Thyroid gland (tissue), 4 donors: ENCODE measurements around the gene ANO9.

Source experiments
- CTCF ChIP-seq, 6 experiments: fragments of 200-600 bp in 3 of 6; fragments of 450-650 bp in 3 of 6; sonication (generic) in 3 of 6; IDR thresholded peaks; one replicate each; pipeline ENCODE4 v1.5.1; 2016 to 2019; ENCODE audit warnings: antibody characterized with exemption in 6 of 6, mild to moderate bottlenecking in 2 of 6, inconsistent platforms in 1 of 6, moderate library complexity in 1 of 6
- POLR2A ChIP-seq, 2 donors: fragments of 450-650 bp; IDR thresholded peaks; one replicate each; pipeline ENCODE4 v1.6.1; 2017; ENCODE audit warnings: antibody characterized with exemption in 2 of 2, mild to moderate bottlenecking in 2 of 2, moderate library complexity in 1 of 2

GRCh38 chr11:468493-468892 is 26.7 kb upstream of the ANO9 start:
- TF ChIP-seq CTCF (IDR thresholded peaks at IDR 0.05): no peak
- TF ChIP-seq POLR2A (IDR thresholded peaks at IDR 0.05): no peak
